HepG2 (cell line): ENCODE results near the gene KLK11. TPM values are rescaled to one million over a fixed set of nuclear protein-coding genes. Genes with fewer than 3 reads are reported as not detected.
A peak's percentile ranks its signal among the peaks of the same experiment; 100 is the strongest.

Source experiments
- ATAC-seq: fragments of 200-7000 bp; cut with Tn5 transposase; 3 replicates; pipeline ENCODE4 v1.9.1; 2020; ENCODE audit warnings: mild to moderate bottlenecking, moderate library complexity
- BruUV-seq: library from RNA; stranded (reverse); fragments of 400-500 nt; replicated peaks from 2 replicates; lab custom pipeline; 2021; lab: Mats Ljungman, UMichigan
- CTCF ChIA-PET: fragments of 300-600 bp; formaldehyde crosslinking; extraction: SDS; loops from one replicate; lab custom pipeline; 2021; ENCODE audit warnings: low total read pairs, inconsistent platforms, low intra/inter-chr PET ratio; lab: Yijun Ruan, JAX
- POLR2A ChIA-PET: fragments of 350-600 bp; sonication (Branson Sonifier 250); formaldehyde crosslinking; loops from one replicate; lab custom pipeline; 2020; ENCODE audit warnings: antibody characterized with exemption, inconsistent platforms; lab: Yijun Ruan, JAX
- DNase-seq: peaks from one replicate; pipeline ENCODE4 v3.0.0-alpha.2; 2015; ENCODE audit warnings: low spot score
- FAIRE-seq: peaks from 3 replicates; lab custom pipeline; 2011; peaks lifted over from hg19 to GRCh38; lab: Jason Lieb, UNC
- H2AFZ ChIP-seq: one replicate; pipeline ENCODE4 v1.6.1; 2011; ENCODE audit warnings: low read length, inconsistent platforms
- H3K27ac ChIP-seq: fragments of 300-600 bp; 3 replicates; pipeline ENCODE4 v1.8.0; 2011; ENCODE audit warnings: mixed run types, mild to moderate bottlenecking, mixed read lengths, low read length, inconsistent platforms; ENCODE audit not compliant: insufficient read depth; ENCODE audit errors: extremely low read length
- H3K27me3 ChIP-seq, 2 experiments: fragments of 200-600 bp in 1 of 2; 2 replicates in 1 of 2; 3 replicates in 1 of 2; pipeline versions ENCODE4 v1.6.0 to v1.8.0; 2011; ENCODE audit warnings: low read length in 2 of 2, mild to moderate bottlenecking in 2 of 2, moderate library complexity in 2 of 2, inconsistent platforms in 1 of 2; ENCODE audit not compliant: insufficient read depth in 2 of 2, control insufficient read depth in 1 of 2
- H3K36me3 ChIP-seq, 2 experiments: fragments of 200-600 bp in 1 of 2; replicated peaks in 1 of 2; 2 replicates in 1 of 2; 3 replicates in 1 of 2; pipeline versions ENCODE4 v1.5.1 to v1.8.0; 2011; ENCODE audit warnings: low read length in 2 of 2, inconsistent platforms in 1 of 2; ENCODE audit not compliant: insufficient read depth in 2 of 2, control insufficient read depth in 1 of 2
- H3K4me1 ChIP-seq: 2 replicates; pipeline ENCODE4 v1.5.1; 2012; ENCODE audit warnings: low read length, inconsistent platforms; ENCODE audit not compliant: insufficient read depth
- H3K4me2 ChIP-seq: 2 replicates; pipeline ENCODE4 v1.6.0; 2011; ENCODE audit warnings: low read depth, low read length, inconsistent platforms
- H3K4me3 ChIP-seq, 3 experiments: fragments of 200-600 bp in 1 of 3; sonication (generic), shearing (Covaris generic) in 1 of 3; replicated peaks in 1 of 3; 2 replicates each; pipeline ENCODE4 v1.5.1; 2011 to 2016; ENCODE audit warnings: low read length in 3 of 3, inconsistent platforms in 2 of 3, low read depth in 2 of 3, mild to moderate bottlenecking in 2 of 3, control low read depth in 1 of 3, mixed read lengths in 1 of 3; ENCODE audit not compliant: insufficient read depth in 1 of 3
- H3K79me2 ChIP-seq: one replicate; pipeline ENCODE4 v1.6.1; 2011; ENCODE audit warnings: low read length, inconsistent platforms; ENCODE audit not compliant: insufficient read depth
- H3K9ac ChIP-seq: 2 replicates; pipeline ENCODE4 v1.6.0; 2011; ENCODE audit warnings: mild to moderate bottlenecking, low read depth, low read length, inconsistent platforms; ENCODE audit not compliant: insufficient read depth
- H3K9me3 ChIP-seq: 2 replicates; pipeline ENCODE4 v1.5.1; 2012; ENCODE audit warnings: mild to moderate bottlenecking, low read length
- H4K20me1 ChIP-seq: 2 replicates; pipeline ENCODE4 v1.6.0; 2011; ENCODE audit warnings: inconsistent platforms, mild to moderate bottlenecking, low read length, moderate library complexity; ENCODE audit not compliant: insufficient read depth
- CREB1 ChIP-seq, 2 experiments: fragments of 450-650 bp in 1 of 2; IDR thresholded peaks; 2 replicates each; pipeline ENCODE4 v1.6.1; 2016 to 2017; ENCODE audit warnings: control low read depth in 1 of 2, mild to moderate bottlenecking in 1 of 2, missing compliant biosample characterization in 1 of 2, missing genetic modification characterization in 1 of 2
- ELF4 ChIP-seq: sonication (generic); formaldehyde crosslinking; IDR thresholded peaks from 2 replicates; pipeline ENCODE4 v1.5.0; 2020; ENCODE audit warnings: missing genetic modification reagents, mild to moderate bottlenecking, moderate library complexity, borderline replicate concordance
- FOXA1 ChIP-seq, 2 experiments: fragments of 450-650 bp in 1 of 2; sonication (generic) in 1 of 2; formaldehyde crosslinking in 1 of 2; IDR thresholded peaks; 2 replicates each; pipeline versions ENCODE4 v1.4.0 to v1.6.1; 2016 to 2020; ENCODE audit warnings: missing genetic modification reagents in 1 of 2
- GATA4 ChIP-seq: sonication (generic); IDR thresholded peaks from 2 replicates; pipeline ENCODE4 v1.6.1; 2016; ENCODE audit warnings: antibody characterized with exemption, low read depth, borderline replicate concordance
- GATAD2A ChIP-seq: IDR thresholded peaks from 2 replicates; pipeline ENCODE4 v1.6.1; 2016
- HHEX ChIP-seq: IDR thresholded peaks from 2 replicates; pipeline ENCODE4 v1.6.1; 2016; ENCODE audit warnings: control low read depth
- KLF16 ChIP-seq, 2 experiments: sonication (generic) in 1 of 2; formaldehyde crosslinking in 1 of 2; IDR thresholded peaks; 2 replicates each; pipeline versions ENCODE4 v1.6.1 to v1.8.0; 2016 to 2023; ENCODE audit warnings: missing genetic modification reagents in 2 of 2, missing compliant biosample characterization in 1 of 2
- SUZ12 ChIP-seq: fragments of 150-350 bp; IDR thresholded peaks from 2 replicates; pipeline ENCODE4 v1.6.1; 2014; ENCODE audit warnings: low read depth, low read length
- ZFAT ChIP-seq: sonication (generic); formaldehyde crosslinking; conservative IDR thresholded peaks from 2 replicates; pipeline ENCODE4 v1.8.1; 2023; ENCODE audit warnings: missing genetic modification reagents, inconsistent platforms
- ZFP62 ChIP-seq: sonication (generic); formaldehyde crosslinking; IDR thresholded peaks from 2 replicates; pipeline ENCODE4 v1.4.0; 2020; ENCODE audit warnings: missing genetic modification reagents
- ZNF589 ChIP-seq: sonication (generic); formaldehyde crosslinking; conservative IDR thresholded peaks from 2 replicates; pipeline ENCODE4 v1.8.0; 2022; ENCODE audit warnings: mild to moderate bottlenecking, moderate library complexity, missing genetic modification reagents
- WGBS: methylation state at CpG from one replicate; pipeline ENCODE4 v1.1.6; 2017; ENCODE audit warnings: low lambda C conversion rate; 5-methylcytosine and 5-hydroxymethylcytosine counted together
- in situ Hi-C: cut with HindIII; loops from 2 replicates; pipeline ENCODE4 v1.10.0; 2017; ENCODE audit warnings: low pct_unique_long_range_greater_than_20kb; ENCODE audit not compliant: extremely low pct_ligation_motif_present
- intact Hi-C: fragments of 100-400 bp; cut with micrococcal nuclease; formaldehyde crosslinking; loops from one replicate; pipeline ENCODE4 v1.10.0; 2022; ENCODE audit not compliant: unreplicated experiment
- polyA plus RNA-seq, 8 experiments: library from polyadenylated mRNA; depleted of rRNA in 3 of 8; stranded (reverse) in 7 of 8; unstranded in 1 of 8; fragments of >200 nt; fragmentation: Illumina TruSeq in 4 of 8; extraction: Trizol in 4 of 8; gene quantifications; 2 replicates each; pipeline versions ENCODE4 v1.2.1 to v1.2.3, GENCODE V29; 2011 to 2016; ENCODE audit warnings: low read depth in 4 of 8, missing spikeins in 1 of 8, mixed read lengths in 1 of 8; ENCODE audit not compliant: insufficient read depth in 1 of 8
- total RNA-seq, 5 experiments: library from RNA; depleted of rRNA; stranded (reverse); fragments of >200 nt; fragmentation: Illumina TruSeq; extraction: Trizol; gene quantifications; 2 replicates each; pipeline ENCODE4 v1.2.3, GENCODE V29; 2016; ENCODE audit warnings: low read depth in 1 of 5

The KLK11 gene
- total and polyA plus RNA-seq, 2 of the 13 experiments (the other 11 are each of a cell fraction or from before 2014, with no cell fraction given), result not detected

DNA sequence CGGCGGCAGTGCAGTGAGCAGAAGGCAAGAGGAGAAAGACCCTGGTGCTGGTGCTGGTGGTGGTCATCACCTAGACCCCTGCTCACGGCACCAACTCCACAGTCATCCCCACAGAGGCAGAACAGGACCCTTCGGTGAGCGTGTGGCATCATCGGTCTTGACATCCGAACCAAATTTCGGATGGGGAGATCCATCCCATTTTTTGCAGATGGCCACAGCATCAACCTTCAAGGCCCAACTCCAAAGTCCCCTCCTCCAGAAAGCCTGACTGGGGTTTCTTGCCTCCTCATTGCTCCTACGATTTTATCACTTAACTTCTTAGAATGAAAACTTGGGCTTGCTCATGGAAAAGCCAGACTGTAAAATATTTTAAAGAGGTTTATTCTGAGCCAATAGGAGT lies 17.1 kb upstream of the KLK11 start (continued):
- no peak for TF ChIP-seq ZNF589 (CRISPR knock-in tag)

DNA sequence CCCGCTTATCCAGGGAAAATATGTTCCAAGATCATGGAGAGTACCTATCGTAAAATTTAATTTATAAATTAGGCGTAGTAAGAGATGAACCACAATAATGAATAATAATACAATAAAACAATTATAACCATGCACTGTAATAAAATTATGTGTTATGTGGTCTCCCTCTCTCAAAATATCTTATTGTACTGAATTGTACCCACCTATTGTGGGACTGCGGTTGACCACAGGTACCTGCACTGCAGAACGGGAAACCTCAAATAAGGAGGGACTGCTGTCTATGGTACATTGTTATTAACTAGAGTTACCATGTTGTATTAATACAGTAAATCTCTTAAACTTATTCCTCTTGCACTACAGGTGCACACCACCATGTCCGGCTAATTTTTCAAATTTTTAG lies 13.7 kb upstream of the KLK11 start:
- Histone ChIP-seq H3K4me1 (no peaks in the 10 kb centered on the region), H3K4me2 (no peak overlapping the region), H3K79me2 (no peaks in the 10 kb centered on the region), H3K27me3 (peaks cover 0 to 3% of the 10 kb centered on the region in 2 experiments; a peak in 1 of 5 replicates), H3K9ac (no peak overlapping the region), H3K9me3 (no peaks in the 10 kb centered on the region), H3K4me3 (no peak overlapping the region), H3K27ac (no peak overlapping the region), H3K36me3 (no peaks in the 10 kb centered on the region)
- intact Hi-C loops (no loop called here), in situ Hi-C loops (no loop called here)
- POLR2A ChIA-PET, result no interaction called here
- no peak for FAIRE-seq
- no peak for DNase-seq
- ATAC-seq, result no peak
- BruUV-seq, result no TSS peak
- CTCF ChIA-PET, result no interaction called here
- TF ChIP-seq ZFP62 (no peak), GATA4 (no peak), SUZ12 (no peak), GATAD2A (CRISPR knock-in tag) (no peak)
- TF ChIP-seq, all 625 proteins: peak for 0
- WGBS, result 52% methylated on average over 6 of the region's 6 CpGs
- no peak overlapping the region for H2AFZ ChIP-seq
- H4K20me1 ChIP-seq, result no peaks in the 10 kb centered on the region

- WGBS, result 7% methylated on average over 9 of the region's 9 CpGs
- Histone ChIP-seq H3K4me2 (no peak overlapping the region), H3K36me3 (no peaks in the 10 kb centered on the region)
- in situ Hi-C loops, result no loop called here
- TF ChIP-seq HHEX (CRISPR knock-in tag), result no peak
- TF ChIP-seq FOXA1 (IDR thresholded peaks at IDR 0.05), result no peak
- no peak for TF ChIP-seq FOXA1 (CRISPR knock-in tag; IDR thresholded peaks at IDR 0.05)
- TF ChIP-seq CREB1 (IDR thresholded peaks at IDR 0.05), result 0 out of 2 replicates have a peak, but pooled peaks have one; percentile 22
- no peak for TF ChIP-seq CREB1 (CRISPR knock-in tag; IDR thresholded peaks at IDR 0.05)
- TF ChIP-seq ZFAT (CRISPR knock-in tag), result no peak
- no peak for TF ChIP-seq KLF16 (CRISPR knock-in tag; IDR thresholded peaks at IDR 0.05)
- TF ChIP-seq ELF4, result no peak
- TF ChIP-seq, all 625 proteins: peak for 1
- no peaks in the 10 kb centered on the region for H4K20me1 ChIP-seq
- H2AFZ ChIP-seq, result no peak overlapping the region
- ATAC-seq, result no peak
- no peaks in the 10 kb centered on the region for H3K9me3 ChIP-seq
- POLR2A ChIA-PET, result no interaction called here
- H3K4me3 ChIP-seq, result no peak overlapping the region
- peaks cover 0 to 14% of the 10 kb centered on the region in 2 experiments; a peak in 3 of 5 replicates for H3K27me3 ChIP-seq
- intact Hi-C loops, result no loop called here
- no TSS peak for BruUV-seq
- H3K27ac ChIP-seq, result no peak overlapping the region
- no peak for DNase-seq
- H3K9ac ChIP-seq, result no peak overlapping the region
- no peaks in the 10 kb centered on the region for H3K4me1 ChIP-seq
- no peak for FAIRE-seq
- CTCF ChIA-PET, result no interaction called here
- H3K79me2 ChIP-seq, result no peaks in the 10 kb centered on the region
Observed at GRCh38 chr19:51036519-51036918, 10.1 kb upstream of the KLK11 start.
